Limb (tissue), 2 donors: Measurements from ENCODE around the gene DCP1B.

ENCODE experiments used
- DNase-seq, 2 donors: peaks; one replicate each; pipeline ENCODE4 v3.0.0-alpha.2; 2016; ENCODE audit errors: extremely low spot score in 2 of 2

DCP1B gene

GRCh38 chr12:2017546-2018337, 13.5 kb upstream of the DCP1B start:
- no peak for DNase-seq

- no peak for DNase-seq
Observed at GRCh38 chr12:2016862-2017545, 12.7 kb upstream of the DCP1B start.

GRCh38 chr12:2014231-2014630, 10.0 kb upstream of the DCP1B start:
- no peak for DNase-seq

GRCh38 chr12:2013527-2014223, 9.4 kb upstream of the DCP1B start:
- DNase-seq, result no peak

- DNase-seq, result no peak
Observed at GRCh38 chr12:2013086-2013485, 8.8 kb upstream of the DCP1B start.

GRCh38 chr12:2011643-2012607, 7.7 kb upstream of the DCP1B start:
- DNase-seq, result no peak

- no peak for DNase-seq
Observed at GRCh38 chr12:2009623-2010022, 5.4 kb upstream of the DCP1B start.

- no peak for DNase-seq
Observed at GRCh38 chr12:2008677-2009076, 4.4 kb upstream of the DCP1B start.

GRCh38 chr12:2003676-2004112, 563 bp downstream of the DCP1B start:
- no peak for DNase-seq

- DNase-seq, result no peak
Observed at GRCh38 chr12:1995205-1995896, 8.9 kb downstream of the DCP1B start.

GRCh38 chr12:1994429-1995143, 9.7 kb downstream of the DCP1B start:
- DNase-seq, result no peak

- DNase-seq, result no peak
Observed at GRCh38 chr12:1993871-1994371, 10.3 kb downstream of the DCP1B start.

- no peak for DNase-seq
Observed at GRCh38 chr12:1993341-1993740, 10.9 kb downstream of the DCP1B start.

- no peak for DNase-seq
Observed at GRCh38 chr12:1992732-1993131, 11.5 kb downstream of the DCP1B start.

- DNase-seq, result no peak
Observed at GRCh38 chr12:1989111-1989510, 15.1 kb downstream of the DCP1B start.

GRCh38 chr12:1984759-1985158, 19.5 kb downstream of the DCP1B start:
- no peak for DNase-seq

GRCh38 chr12:1980282-1980681, 24.0 kb downstream of the DCP1B start:
- DNase-seq, result no peak

- DNase-seq, result no peak
Observed at GRCh38 chr12:1978078-1978862, 26.0 kb downstream of the DCP1B start.

GRCh38 chr12:1977588-1977987, 26.7 kb downstream of the DCP1B start:
- no peak for DNase-seq
